HTR-8/SVneo (cell line): ENCODE data around the gene ARHGAP22.

Source experiments
- DNase-seq: peaks from one replicate; pipeline ENCODE4 v3.0.0; 2011; ENCODE audit warnings: low spot score, mixed read lengths; ENCODE audit not compliant: insufficient read length
- FAIRE-seq: peaks from 2 replicates; lab custom pipeline; 2011; peaks lifted over from hg19 to GRCh38; lab: Jason Lieb, UNC

ARHGAP22 gene

GRCh38 chr10:48594371-48594770 lies 10.5 kb downstream of the ARHGAP22 start:
- no peak for DNase-seq
- no peak for FAIRE-seq

GRCh38 chr10:48592346-48592745 lies 12.5 kb downstream of the ARHGAP22 start:
- no peak for FAIRE-seq
- no peak for DNase-seq

- FAIRE-seq (no peak), DNase-seq (no peak)
Observed at GRCh38 chr10:48590945-48591344, 13.9 kb downstream of the ARHGAP22 start.

- DNase-seq (no peak), FAIRE-seq (no peak)
Observed at GRCh38 chr10:48589266-48589665, 15.6 kb downstream of the ARHGAP22 start.

GRCh38 chr10:48587819-48588218 lies 17.1 kb downstream of the ARHGAP22 start:
- FAIRE-seq, result no peak
- no peak for DNase-seq

- FAIRE-seq (no peak), DNase-seq (no peak)
Observed at GRCh38 chr10:48587101-48587500, 17.8 kb downstream of the ARHGAP22 start.

DNA sequence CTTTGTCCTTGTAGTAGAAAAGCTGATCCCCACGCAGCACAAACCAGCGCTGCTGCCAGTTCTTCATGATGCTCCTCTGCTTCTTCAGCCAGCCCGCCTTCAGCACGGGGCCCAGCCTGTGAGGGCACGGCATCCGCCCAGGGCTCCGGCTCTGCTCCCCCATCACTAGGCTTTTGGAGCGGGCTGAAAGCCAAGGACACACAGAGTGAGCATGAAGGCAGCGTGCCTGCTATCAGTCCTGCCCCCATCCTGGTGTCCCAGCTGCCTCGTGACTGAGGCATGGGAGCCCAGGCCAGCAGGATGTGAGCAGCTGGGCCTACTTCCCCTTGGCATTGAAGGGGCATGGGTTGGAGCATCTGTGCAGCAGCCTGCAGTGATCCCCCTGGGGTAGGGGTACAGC lies 21.9 kb downstream of the ARHGAP22 start:
- DNase-seq (no peak), FAIRE-seq (no peak)

DNA sequence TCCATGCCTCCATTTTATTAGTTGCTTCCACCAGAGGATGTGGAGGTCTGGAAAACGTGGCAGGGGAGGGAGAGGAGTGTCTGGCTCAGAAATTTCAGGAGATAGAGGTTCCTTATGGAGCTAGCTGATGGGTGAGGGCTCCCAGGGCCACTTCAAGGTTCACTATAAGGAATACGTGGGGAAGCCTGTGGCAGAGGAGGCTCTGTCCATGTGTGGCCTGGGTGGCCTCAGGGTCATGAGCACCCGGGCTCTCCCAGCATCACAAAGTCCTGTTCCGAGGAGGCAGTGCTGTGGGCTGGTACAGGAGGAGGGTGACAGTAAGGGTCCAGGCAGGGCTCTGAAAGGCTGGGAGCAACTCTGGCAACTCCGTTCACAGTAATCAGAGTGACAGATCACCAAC lies 24.6 kb downstream of the ARHGAP22 start:
- FAIRE-seq, result no peak
- no peak for DNase-seq

DNA sequence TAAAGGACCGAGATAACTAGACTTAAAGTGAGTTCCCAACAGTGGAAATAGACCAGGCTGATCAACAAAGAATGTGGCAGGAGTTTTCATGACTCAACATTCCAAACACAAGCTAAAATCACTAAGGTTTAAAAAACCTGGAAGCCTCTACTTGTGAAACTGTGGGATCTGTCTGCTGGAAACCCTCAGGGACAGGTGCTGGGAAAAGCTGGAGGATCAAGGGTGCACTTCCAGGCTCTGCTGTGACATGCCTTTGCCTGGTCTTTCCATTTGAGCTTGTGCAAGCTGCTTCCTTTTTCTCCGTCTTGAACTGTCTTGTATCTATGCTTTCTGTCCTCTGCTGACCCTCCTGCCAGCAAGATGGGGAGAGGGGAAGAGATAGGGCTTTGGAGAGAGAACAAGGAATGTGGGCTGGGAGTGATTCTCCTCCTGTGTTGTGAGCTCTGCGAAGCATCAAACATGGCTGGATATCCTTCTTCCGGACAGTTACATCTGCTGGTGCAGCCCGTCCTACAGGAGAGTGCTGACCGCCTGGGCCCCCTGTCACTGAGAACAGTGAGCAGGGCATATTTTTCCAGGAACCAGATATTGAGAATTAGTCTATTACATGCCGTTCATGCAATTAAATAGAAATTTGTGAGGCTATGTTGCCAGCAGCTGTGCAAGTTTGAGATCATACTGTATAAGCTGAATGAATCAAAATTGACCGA lies 25.5 kb downstream of the ARHGAP22 start:
- FAIRE-seq, result no peak
- no peak for DNase-seq

GRCh38 chr10:48577158-48577557 lies 27.7 kb downstream of the ARHGAP22 start:
- DNase-seq, result no peak
- FAIRE-seq, result no peak

GRCh38 chr10:48576501-48576900 lies 28.4 kb downstream of the ARHGAP22 start:
- FAIRE-seq, result no peak
- no peak for DNase-seq

DNA sequence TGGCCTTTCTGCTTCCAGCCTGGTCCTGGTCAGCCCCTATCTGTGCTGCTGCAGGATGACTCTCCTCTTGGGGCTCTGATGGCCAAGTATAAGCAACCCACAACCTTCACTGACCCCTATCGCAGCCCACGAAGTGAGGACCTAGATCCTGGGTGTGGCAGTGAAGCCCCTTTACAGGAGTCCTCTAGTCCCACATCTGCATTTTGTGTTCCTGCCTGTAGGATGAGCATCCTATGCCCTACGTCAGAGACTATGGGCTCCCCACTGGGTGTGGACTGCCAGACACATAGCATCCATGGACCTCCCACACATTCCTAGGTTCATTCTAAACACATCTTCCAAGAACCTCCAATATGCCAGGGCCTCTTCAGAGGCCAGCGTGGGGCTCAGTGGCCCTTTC lies 29.0 kb downstream of the ARHGAP22 start:
- no peak for DNase-seq
- no peak for FAIRE-seq

- FAIRE-seq (no peak), DNase-seq (no peak)
Observed at GRCh38 chr10:48574817-48575380, 30.0 kb downstream of the ARHGAP22 start.

DNA sequence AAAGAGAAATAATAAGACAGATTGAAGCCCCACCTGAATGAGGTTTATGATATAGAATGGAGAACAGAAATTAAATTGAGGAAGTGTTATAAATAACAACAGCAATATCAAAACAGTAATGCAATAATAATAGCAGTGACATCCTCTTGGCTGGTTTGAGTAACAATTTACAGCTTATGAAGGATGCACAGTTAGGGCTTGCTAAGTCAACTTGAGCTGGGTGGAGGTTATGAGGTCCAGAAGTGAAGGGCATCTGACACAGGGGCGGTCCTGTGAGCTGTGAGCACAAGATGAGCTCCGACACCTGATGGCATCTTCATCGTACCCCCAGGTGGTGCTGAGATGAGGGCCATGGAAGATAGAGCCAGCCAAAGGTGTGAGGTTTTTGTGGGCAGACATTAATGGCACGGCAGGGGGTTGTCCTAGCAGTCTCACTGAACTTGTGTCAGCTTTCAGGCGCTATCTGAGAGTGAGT lies 30.5 kb downstream of the ARHGAP22 start:
- DNase-seq, result no peak
- no peak for FAIRE-seq

GRCh38 chr10:48573045-48573444 lies 31.8 kb downstream of the ARHGAP22 start:
- DNase-seq, result no peak
- FAIRE-seq, result no peak

GRCh38 chr10:48572414-48572813 lies 32.5 kb downstream of the ARHGAP22 start:
- DNase-seq (no peak), FAIRE-seq (no peak)

DNA sequence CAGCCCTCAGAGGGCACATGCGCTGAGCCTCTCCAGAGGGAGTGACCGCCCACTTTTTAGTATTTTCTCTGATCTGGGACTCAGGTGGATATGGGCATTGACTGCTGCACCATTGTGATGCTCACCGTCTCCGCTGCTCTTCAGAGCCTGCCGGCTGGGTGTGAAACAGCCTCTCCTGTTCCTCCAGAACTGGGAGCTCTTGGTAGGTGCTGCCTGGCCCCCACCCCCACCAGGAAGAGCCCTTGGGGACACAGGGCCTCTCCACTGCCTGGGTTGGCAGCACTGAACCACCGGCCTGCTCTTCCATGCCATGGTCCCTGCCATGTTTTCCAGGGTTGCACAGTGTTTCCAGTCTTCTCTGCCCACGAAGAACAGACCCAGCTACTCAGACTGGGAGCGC lies 36.3 kb downstream of the ARHGAP22 start:
- FAIRE-seq (no peak), DNase-seq (no peak)

DNA sequence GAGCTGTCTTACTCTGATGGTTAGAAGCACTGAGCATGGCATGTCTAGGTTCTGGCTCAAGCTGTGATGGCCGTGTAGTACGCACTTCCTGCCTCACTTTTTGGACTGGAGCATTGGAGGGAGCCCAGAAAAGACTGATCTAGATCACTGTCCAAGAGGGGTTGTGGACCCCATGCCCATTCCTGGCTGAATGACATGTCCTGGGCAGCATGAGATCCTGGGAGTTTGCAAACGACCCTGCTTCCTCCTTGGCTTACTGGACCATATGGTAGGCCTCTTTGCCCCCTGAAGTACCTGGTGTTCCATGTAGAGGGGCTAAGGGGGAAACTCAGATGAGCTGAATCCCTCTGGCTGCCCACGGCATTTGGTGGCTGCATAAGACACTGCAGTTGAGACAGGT lies 36.7 kb downstream of the ARHGAP22 start:
- FAIRE-seq, result no peak
- DNase-seq, result no peak

GRCh38 chr10:48567346-48567745 lies 37.5 kb downstream of the ARHGAP22 start:
- no peak for DNase-seq
- FAIRE-seq, result no peak

GRCh38 chr10:48564466-48565160 lies 40.3 kb downstream of the ARHGAP22 start:
- FAIRE-seq, result no peak
- DNase-seq, result no peak

DNA sequence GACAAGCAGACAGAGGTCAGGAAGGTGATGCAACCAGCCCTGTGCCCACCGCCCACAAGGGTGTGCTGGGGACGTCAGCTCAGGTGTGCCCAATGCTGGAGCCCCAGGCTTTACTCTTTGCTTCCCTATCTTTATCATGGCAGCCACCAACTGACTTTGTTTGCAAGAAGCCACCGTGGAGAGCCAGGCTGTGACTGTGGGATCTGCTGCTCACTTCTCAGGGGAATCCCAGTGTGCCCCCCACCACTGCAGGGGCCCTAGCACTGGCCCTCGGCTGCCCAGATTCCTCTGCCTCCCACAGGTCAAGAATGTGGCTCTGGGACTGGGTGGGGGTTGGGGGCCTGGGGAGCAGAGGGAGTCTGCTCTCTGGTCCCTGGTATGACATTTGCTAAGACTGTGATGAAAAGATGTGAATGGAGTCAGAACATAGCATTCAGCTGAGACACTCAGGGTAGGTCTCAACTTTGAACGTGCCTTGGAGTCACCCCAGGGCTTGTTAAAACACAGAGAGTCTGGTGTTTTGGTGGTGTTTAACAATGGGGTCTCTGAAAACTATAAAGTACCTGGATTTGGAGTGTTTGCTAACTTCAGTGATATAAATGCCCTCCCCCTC lies 47.3 kb downstream of the ARHGAP22 start:
- FAIRE-seq, result no peak
- DNase-seq, result no peak
